ENCODE data around the gene BUB3.
A peak's percentile ranks its signal among the peaks of the same experiment; 100 is the strongest.

Gene BUB3

DNA sequence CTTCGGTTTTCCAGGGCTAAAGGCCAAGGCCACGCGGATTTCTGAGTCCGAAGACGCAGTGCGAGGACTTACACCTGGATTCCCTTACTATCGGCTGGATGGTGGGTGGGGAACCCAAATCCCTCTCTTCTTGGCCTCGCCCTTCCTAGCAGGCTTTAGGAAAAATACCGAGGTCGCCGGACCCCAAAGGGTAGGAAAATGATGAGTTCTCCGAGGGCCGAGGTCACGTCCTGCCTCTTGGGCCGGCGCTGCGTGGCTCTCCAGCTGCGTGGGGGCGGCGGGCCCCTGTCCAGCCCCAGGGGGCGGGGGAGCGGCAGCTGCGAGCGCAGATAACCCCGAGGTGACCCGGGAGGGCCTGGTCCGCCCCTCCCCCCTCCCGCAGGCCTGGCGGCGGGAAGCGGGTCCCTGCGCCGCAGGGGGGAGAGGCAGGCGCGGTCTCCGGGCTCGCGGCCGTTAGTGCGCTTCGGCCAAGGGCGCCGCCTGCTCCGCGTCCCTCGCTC lies 19.2 kb upstream of the BUB3 start:
- Histone ChIP-seq H3K27ac (ENCODE audit: low read depth, low read length) (no peak overlapping the region), H3K36me3 (ENCODE audit: insufficient read depth, low read length) (no peaks in the 10 kb centered on the region), H3K79me2 (ENCODE audit: control insufficient read depth, insufficient read depth, low read length, unreplicated experiment) (no peaks in the 10 kb centered on the region), H2AFZ (ENCODE audit: low read length, unreplicated experiment) (no peak overlapping the region), H3K4me1 (ENCODE audit: control insufficient read depth, insufficient read depth, low read length, unreplicated experiment) (peaks cover 8% of the 10 kb centered on the region), H3K4me3 (ENCODE audit: low read depth, low read length) (0 out of 2 replicates have a peak overlapping the region, but pooled peaks have one; percentile 47), H3K27me3 (ENCODE audit: insufficient read depth, low read length) (peaks cover 98% of the 10 kb centered on the region)

DNA sequence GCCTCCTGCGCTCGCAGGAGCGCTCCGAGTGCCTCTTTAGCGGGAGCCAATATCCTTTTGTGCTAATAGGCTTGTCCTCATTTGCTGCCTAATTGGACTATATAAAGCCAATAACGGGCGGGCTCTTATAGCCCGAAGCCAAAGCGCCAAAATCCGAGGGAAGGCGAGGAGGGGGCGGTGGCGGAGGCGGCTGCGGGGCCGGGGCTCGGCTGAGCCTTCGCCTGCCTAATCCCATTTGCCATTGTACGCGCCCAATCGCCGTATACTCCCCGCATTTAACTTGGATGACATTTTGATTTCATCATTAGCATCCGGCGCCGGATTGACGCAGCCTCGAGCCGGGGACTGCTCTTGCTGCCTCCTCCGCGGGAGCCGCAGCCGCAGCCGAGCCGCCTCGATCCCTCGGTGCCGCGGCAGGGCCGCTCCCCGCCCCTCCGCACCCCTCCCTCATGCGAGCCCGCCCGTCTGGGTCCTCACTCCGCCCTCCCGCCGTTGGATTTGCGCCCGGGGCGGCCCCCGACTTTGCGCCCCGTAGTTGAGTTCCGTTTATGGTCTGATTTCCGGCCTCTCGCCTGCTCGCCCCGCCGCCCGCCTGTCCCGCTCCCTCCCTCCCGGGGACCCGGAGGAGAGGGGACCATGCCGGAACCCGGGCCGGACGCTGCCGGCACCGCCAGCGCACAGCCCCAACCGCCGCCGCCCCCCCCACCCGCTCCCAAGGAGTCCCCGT lies 18.6 kb upstream of the BUB3 start, which contains the start of gene HMX3:
Gene HMX3, plus strand, starts transcription at position 556 of the 727 bp plus-strand sequence. Its CDS starts 81 bp downstream, at position 637.
- H3K4me1 ChIP-seq (ENCODE audit: control insufficient read depth, insufficient read depth, low read length, unreplicated experiment): peaks cover 8% of the 10 kb centered on the region
- no peak within 1 kb of the TSS for H2AFZ ChIP-seq (ENCODE audit: low read length, unreplicated experiment)
- H3K27ac ChIP-seq (ENCODE audit: low read depth, low read length): no peak within 1 kb of the TSS
- peaks cover 98% of the 10 kb centered on the region for H3K27me3 ChIP-seq (ENCODE audit: insufficient read depth, low read length)
- H3K79me2 ChIP-seq (ENCODE audit: control insufficient read depth, insufficient read depth, low read length, unreplicated experiment): no peaks in the 10 kb centered on the region
- no peaks in the 10 kb centered on the region for H3K36me3 ChIP-seq (ENCODE audit: insufficient read depth, low read length)
- peak within 1 kb of the TSS; percentile 47; the same call in 1 of the 2 replicates for H3K4me3 ChIP-seq (ENCODE audit: low read depth, low read length)

DNA sequence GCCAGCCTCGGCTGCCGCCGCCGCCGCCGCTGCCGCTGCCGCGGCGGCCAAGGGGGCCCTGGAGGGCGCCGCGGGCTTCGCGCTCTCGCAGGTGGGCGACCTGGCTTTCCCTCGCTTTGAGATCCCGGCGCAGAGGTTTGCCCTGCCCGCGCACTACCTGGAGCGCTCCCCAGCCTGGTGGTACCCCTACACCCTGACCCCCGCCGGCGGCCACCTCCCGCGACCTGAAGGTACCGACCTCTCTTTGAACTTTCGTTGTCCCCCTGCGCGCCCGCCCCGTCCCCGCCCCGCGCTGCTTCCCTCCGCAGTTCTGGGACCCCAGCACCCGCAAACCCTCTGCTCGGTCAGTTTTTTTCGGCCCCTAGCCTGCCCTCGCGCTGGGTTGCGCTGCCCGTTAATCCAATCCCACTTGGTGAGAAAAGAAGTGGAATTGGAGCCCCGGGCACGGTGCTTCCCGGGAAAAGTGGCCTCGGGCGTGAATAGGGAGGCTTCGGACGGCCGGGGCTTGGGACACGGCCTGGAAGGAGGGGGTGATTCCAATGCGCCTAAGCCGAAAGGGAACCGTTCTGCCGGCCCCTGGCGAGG lies 17.9 kb upstream of the BUB3 start:
- Histone ChIP-seq H3K27ac (ENCODE audit: low read depth, low read length) (no peak overlapping the region), H3K27me3 (ENCODE audit: insufficient read depth, low read length) (peaks cover 98% of the 10 kb centered on the region), H3K4me1 (ENCODE audit: control insufficient read depth, insufficient read depth, low read length, unreplicated experiment) (peaks cover 8% of the 10 kb centered on the region), H3K79me2 (ENCODE audit: control insufficient read depth, insufficient read depth, low read length, unreplicated experiment) (no peaks in the 10 kb centered on the region), H3K36me3 (ENCODE audit: insufficient read depth, low read length) (no peaks in the 10 kb centered on the region), H2AFZ (ENCODE audit: low read length, unreplicated experiment) (no peak overlapping the region), H3K4me3 (ENCODE audit: low read depth, low read length) (no peak overlapping the region)

DNA sequence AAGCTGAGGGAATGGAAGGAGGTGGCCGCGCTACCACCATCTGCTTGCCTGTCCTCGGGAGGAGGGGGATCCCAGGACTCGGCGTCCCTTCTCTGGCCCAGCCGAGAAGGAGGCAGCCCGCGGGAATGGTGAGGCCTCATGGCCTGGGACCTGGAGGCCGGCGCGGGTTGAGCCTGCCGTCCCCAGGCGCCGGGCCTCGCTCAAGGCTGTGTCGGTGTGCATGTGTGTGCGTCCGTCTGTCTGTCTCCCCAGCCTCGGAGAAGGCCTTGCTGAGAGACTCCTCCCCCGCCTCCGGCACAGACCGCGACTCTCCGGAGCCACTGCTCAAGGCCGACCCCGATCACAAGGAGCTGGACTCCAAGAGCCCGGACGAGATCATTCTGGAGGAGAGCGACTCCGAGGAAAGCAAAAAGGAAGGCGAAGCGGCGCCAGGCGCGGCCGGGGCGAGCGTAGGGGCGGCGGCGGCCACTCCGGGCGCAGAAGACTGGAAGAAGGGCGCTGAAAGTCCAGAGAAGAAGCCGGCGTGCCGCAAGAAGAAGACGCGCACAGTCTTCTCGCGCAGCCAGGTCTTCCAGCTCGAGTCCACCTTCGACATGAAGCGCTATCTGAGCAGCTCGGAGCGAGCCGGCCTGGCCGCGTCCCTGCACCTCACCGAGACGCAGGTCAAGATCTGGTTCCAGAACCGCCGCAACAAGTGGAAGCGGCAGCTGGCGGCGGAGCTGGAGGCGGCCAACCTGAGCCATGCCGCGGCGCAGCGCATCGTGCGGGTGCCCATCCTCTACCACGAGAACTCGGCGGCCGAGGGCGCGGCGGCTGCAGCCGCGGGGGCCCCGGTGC lies 17.2 kb upstream of the BUB3 start:
- H3K27ac ChIP-seq (ENCODE audit: low read depth, low read length): no peak overlapping the region
- H3K27me3 ChIP-seq (ENCODE audit: insufficient read depth, low read length): peaks cover 98% of the 10 kb centered on the region
- no peak overlapping the region for H2AFZ ChIP-seq (ENCODE audit: low read length, unreplicated experiment)
- peak overlapping the region; percentile 3; the same call in 1 of the 2 replicates for H3K4me3 ChIP-seq (ENCODE audit: low read depth, low read length)
- no peaks in the 10 kb centered on the region for H3K79me2 ChIP-seq (ENCODE audit: control insufficient read depth, insufficient read depth, low read length, unreplicated experiment)
- H3K4me1 ChIP-seq (ENCODE audit: control insufficient read depth, insufficient read depth, low read length, unreplicated experiment): peaks cover 8% of the 10 kb centered on the region
- H3K36me3 ChIP-seq (ENCODE audit: insufficient read depth, low read length): no peaks in the 10 kb centered on the region

DNA sequence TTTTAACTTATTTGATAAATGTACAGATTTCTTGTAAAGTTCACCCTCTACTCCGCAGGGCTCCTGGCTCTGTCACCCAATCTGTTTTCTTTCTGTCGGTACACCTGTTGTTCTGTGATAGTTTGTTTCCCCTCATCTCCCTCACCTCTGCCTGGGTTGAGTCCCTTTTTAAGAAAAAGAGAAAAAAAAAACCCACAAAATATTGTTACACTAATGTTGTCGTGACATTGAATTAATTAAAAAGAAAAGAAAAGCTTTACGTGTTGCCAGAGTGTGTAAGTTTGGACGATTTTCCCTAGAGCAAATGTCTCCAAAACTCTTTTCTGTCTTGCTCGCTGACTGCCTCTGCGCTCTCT lies 15.1 kb upstream of the BUB3 start:
- H3K27ac ChIP-seq (ENCODE audit: low read depth, low read length): no peak overlapping the region
- H3K36me3 ChIP-seq (ENCODE audit: insufficient read depth, low read length): no peaks in the 10 kb centered on the region
- peaks cover 100% of the 10 kb centered on the region for H3K27me3 ChIP-seq (ENCODE audit: insufficient read depth, low read length)
- H3K4me1 ChIP-seq (ENCODE audit: control insufficient read depth, insufficient read depth, low read length, unreplicated experiment): peaks cover under 1% of the 10 kb centered on the region
- no peak overlapping the region for H2AFZ ChIP-seq (ENCODE audit: low read length, unreplicated experiment)
- H3K79me2 ChIP-seq (ENCODE audit: control insufficient read depth, insufficient read depth, low read length, unreplicated experiment): no peaks in the 10 kb centered on the region
- H3K4me3 ChIP-seq (ENCODE audit: low read depth, low read length): no peak overlapping the region

DNA sequence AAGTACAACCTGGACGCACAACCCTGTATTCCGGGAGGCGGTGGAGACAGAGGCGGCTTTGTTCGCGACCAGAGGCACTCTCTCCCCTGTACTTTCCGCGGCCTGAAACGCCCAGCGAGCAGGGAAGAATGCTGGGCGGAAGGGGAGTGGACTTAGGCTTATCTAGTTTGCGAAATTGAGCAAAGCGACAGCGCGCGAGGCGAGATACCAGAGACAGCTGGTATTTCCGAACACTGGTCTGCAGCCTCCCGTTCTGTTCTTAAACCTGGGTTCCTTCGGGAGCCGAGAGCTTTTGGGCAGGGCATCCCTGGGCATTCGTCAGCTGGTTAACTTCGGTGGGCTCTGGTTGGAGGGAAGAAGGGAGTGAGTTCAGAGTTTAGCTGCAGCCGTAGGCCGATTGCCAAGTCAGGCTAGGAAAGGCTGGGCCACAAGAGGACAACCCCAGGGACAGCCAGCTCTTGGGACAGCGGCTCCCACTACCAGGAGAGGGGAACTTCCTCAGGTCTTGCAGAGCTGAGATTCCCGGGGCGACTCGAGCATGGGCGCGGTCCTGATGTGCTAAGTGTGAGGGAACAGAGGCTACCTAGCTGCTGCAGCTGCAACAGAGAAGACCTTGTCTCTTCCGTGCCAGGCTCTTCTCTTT lies 14.6 kb upstream of the BUB3 start:
- H3K4me1 ChIP-seq (ENCODE audit: control insufficient read depth, insufficient read depth, low read length, unreplicated experiment): peaks cover 5% of the 10 kb centered on the region
- no peak overlapping the region for H2AFZ ChIP-seq (ENCODE audit: low read length, unreplicated experiment)
- no peaks in the 10 kb centered on the region for H3K79me2 ChIP-seq (ENCODE audit: control insufficient read depth, insufficient read depth, low read length, unreplicated experiment)
- H3K27me3 ChIP-seq (ENCODE audit: insufficient read depth, low read length): peaks cover 100% of the 10 kb centered on the region
- no peak overlapping the region for H3K4me3 ChIP-seq (ENCODE audit: low read depth, low read length)
- H3K36me3 ChIP-seq (ENCODE audit: insufficient read depth, low read length): no peaks in the 10 kb centered on the region
- H3K27ac ChIP-seq (ENCODE audit: low read depth, low read length): no peak overlapping the region

DNA sequence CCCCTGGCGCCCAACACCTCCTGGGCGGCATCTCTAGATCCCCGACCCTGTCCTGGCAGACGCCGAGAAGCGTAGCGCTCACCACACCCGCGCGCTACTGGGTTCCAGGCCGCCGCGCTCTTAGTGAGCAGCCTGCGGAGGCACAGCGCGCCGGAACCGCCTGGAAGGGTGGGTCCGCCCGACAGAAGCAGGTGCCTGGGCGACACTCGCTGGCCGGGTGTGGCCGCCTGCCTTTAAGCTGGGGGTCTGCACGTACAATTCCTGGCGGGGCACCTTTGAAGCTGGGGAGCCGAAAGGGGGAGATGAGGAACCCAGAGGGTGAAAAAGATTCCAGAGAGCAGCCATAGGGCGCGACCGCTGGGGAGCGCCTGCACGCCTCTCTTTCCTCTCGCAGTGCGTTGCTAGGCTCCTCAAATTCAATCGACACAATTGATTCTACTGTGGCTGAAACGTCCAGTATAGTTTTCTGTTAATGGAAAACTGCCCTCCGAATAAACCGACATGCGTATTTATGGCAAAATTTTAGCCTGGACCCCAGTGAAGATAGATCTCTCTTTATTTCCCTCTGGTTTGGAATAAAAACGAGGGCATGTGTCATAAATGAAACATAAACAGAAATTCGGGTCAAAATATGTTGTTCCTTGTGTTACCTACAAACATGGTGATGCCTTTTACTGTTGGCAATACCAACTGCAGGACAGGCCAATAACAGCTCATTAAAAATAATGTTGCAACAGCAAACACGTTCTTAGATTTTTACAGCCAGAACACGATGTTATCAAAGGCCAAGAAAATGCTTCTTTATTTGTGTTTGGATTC lies 13.8 kb upstream of the BUB3 start:
- Histone ChIP-seq H2AFZ (ENCODE audit: low read length, unreplicated experiment) (no peak overlapping the region), H3K4me1 (ENCODE audit: control insufficient read depth, insufficient read depth, low read length, unreplicated experiment) (peaks cover 8% of the 10 kb centered on the region), H3K27me3 (ENCODE audit: insufficient read depth, low read length) (peaks cover 100% of the 10 kb centered on the region), H3K79me2 (ENCODE audit: control insufficient read depth, insufficient read depth, low read length, unreplicated experiment) (no peaks in the 10 kb centered on the region), H3K27ac (ENCODE audit: low read depth, low read length) (no peak overlapping the region), H3K4me3 (ENCODE audit: low read depth, low read length) (no peak overlapping the region), H3K36me3 (ENCODE audit: insufficient read depth, low read length) (no peaks in the 10 kb centered on the region)

DNA sequence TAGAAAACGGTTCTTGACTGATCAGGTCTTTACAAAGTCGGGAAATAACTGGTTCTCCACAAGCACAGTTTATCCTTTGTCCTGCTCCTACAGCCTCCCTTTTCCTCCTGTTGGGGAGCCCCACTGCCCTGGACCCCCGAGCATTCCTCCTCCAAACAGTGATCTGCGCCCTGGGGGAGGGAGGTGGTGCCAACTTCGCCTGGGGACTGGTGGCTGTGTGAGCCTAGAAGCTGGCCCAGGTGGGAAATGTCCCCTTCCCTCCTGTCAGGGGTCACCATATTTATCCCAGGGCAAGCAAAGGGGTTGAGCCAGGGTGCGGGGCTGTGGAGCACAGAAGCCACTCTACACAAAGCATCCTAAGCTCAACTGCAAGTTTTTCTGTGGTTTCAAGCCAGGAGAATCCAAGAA lies 13.2 kb upstream of the BUB3 start:
- no peaks in the 10 kb centered on the region for H3K79me2 ChIP-seq (ENCODE audit: control insufficient read depth, insufficient read depth, low read length, unreplicated experiment)
- H3K4me3 ChIP-seq (ENCODE audit: low read depth, low read length): no peak overlapping the region
- H2AFZ ChIP-seq (ENCODE audit: low read length, unreplicated experiment): no peak overlapping the region
- H3K27ac ChIP-seq (ENCODE audit: low read depth, low read length): no peak overlapping the region
- peaks cover 8% of the 10 kb centered on the region for H3K4me1 ChIP-seq (ENCODE audit: control insufficient read depth, insufficient read depth, low read length, unreplicated experiment)
- H3K27me3 ChIP-seq (ENCODE audit: insufficient read depth, low read length): peaks cover 100% of the 10 kb centered on the region
- H3K36me3 ChIP-seq (ENCODE audit: insufficient read depth, low read length): no peaks in the 10 kb centered on the region

DNA sequence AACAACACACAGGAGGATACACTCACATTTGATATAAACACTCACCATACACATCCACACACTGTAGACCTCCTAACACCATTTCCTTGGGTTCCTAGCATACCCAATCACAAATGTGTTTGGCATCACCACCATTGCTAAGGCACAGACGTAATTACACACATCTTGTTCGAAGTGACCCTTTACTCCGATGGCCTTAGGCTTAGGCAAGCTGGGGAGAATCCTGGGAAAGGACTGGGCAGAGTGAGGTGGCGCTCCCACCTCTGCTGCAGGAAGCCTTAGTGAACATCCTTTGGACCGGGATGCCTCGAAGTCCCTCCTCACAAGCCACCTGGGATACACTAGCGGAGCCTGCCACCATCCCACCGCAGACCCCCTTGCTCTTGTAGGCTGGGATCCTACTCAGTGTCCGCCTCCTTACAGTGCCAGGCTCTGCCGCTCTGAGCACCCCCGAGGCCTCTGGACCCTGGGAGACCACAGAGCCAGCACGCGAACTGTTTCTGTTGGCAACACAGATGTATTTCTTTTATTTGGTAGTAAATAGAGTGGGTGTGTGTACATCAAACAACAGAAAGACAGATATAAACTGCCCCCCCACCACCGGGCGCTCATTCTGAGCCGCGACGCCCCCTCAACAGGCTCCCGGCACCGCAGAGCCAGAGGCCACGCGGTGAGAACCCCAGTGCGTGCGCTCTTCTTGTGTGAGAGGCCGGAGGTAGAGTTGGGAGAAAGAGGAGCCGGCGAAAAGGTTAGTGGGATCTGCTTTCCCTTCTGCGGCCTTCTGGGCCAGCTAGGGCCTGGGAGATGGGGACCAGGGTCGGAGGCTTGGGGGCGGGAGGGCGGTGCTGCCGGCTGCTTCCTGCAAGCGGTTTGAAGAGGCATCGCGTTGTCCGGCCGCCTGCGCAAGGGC lies 12.2 kb upstream of the BUB3 start:
- no peak overlapping the region for H3K27ac ChIP-seq (ENCODE audit: low read depth, low read length)
- peaks cover 8% of the 10 kb centered on the region for H3K4me1 ChIP-seq (ENCODE audit: control insufficient read depth, insufficient read depth, low read length, unreplicated experiment)
- H2AFZ ChIP-seq (ENCODE audit: low read length, unreplicated experiment): no peak overlapping the region
- H3K36me3 ChIP-seq (ENCODE audit: insufficient read depth, low read length): no peaks in the 10 kb centered on the region
- peaks cover 100% of the 10 kb centered on the region for H3K27me3 ChIP-seq (ENCODE audit: insufficient read depth, low read length)
- no peaks in the 10 kb centered on the region for H3K79me2 ChIP-seq (ENCODE audit: control insufficient read depth, insufficient read depth, low read length, unreplicated experiment)
- no peak overlapping the region for H3K4me3 ChIP-seq (ENCODE audit: low read depth, low read length)

Data from ACC112 (cell line).